Germinal center (tissue), 1 donor: Measurements from ENCODE around the gene KBTBD7.
A peak's percentile ranks its signal among the peaks of the same experiment; 100 is the strongest.

Experiments
- DNase-seq: peaks from one replicate; pipeline ENCODE4 v3.0.0; 2012; ENCODE audit warnings: mixed read lengths, low spot score

KBTBD7 gene

GRCh38 chr13:41193919-41194824 lies at the start of gene KBTBD7:
TSS of gene KBTBD7 (minus strand) at chr13:41194569. CDS start at chr13:41194257, 312 bp downstream.
- DNase-seq, result peak; percentile 87

- no peak for DNase-seq
Observed at GRCh38 chr13:41241626-41242025, 47.3 kb upstream of the KBTBD7 start.

GRCh38 chr13:41236369-41236768 lies 42.0 kb upstream of the KBTBD7 start:
- DNase-seq, result no peak

- DNase-seq, result no peak
Observed at GRCh38 chr13:41232578-41233480, 38.5 kb upstream of the KBTBD7 start.

- DNase-seq, result no peak
Observed at GRCh38 chr13:41231786-41232185, 37.4 kb upstream of the KBTBD7 start.

GRCh38 chr13:41231025-41231677 lies 36.8 kb upstream of the KBTBD7 start:
- no peak for DNase-seq

- DNase-seq, result no peak
Observed at GRCh38 chr13:41229356-41229755, 35.0 kb upstream of the KBTBD7 start.

GRCh38 chr13:41224113-41225110 lies 30.0 kb upstream of the KBTBD7 start:
- no peak for DNase-seq

GRCh38 chr13:41222259-41222852 lies 28.0 kb upstream of the KBTBD7 start:
- DNase-seq, result peak; percentile 69

GRCh38 chr13:41220401-41220800 lies 26.0 kb upstream of the KBTBD7 start:
- no peak for DNase-seq

GRCh38 chr13:41216160-41216559 lies 21.8 kb upstream of the KBTBD7 start:
- DNase-seq, result no peak

GRCh38 chr13:41213919-41214318 lies 19.6 kb upstream of the KBTBD7 start:
- DNase-seq, result no peak

GRCh38 chr13:41213316-41213715 lies 18.9 kb upstream of the KBTBD7 start:
- DNase-seq, result no peak

GRCh38 chr13:41212881-41213280 lies 18.5 kb upstream of the KBTBD7 start:
- DNase-seq, result no peak

- no peak for DNase-seq
Observed at GRCh38 chr13:41211062-41211461, 16.7 kb upstream of the KBTBD7 start.

- DNase-seq, result no peak
Observed at GRCh38 chr13:41206467-41206866, 12.1 kb upstream of the KBTBD7 start.

- no peak for DNase-seq
Observed at GRCh38 chr13:41203810-41204209, 9.4 kb upstream of the KBTBD7 start.

GRCh38 chr13:41200126-41200525 lies 5.8 kb upstream of the KBTBD7 start:
- no peak for DNase-seq

- DNase-seq, result peak; percentile 67
Observed at GRCh38 chr13:41199526-41199925, 5.2 kb upstream of the KBTBD7 start.

- DNase-seq, result no peak
Observed at GRCh38 chr13:41199079-41199478, 4.7 kb upstream of the KBTBD7 start.

GRCh38 chr13:41196620-41197019 lies 2.3 kb upstream of the KBTBD7 start:
- no peak for DNase-seq
